NCI-H345 treated with DMSO at 0.1 percent for 48 hours (cell line): ENCODE measurements around the gene KAZN.

Experiments used
- DNase-seq: peaks from one replicate; lab custom pipeline; 2025; ENCODE audit not compliant: unreplicated experiment; lab: John Stamatoyannopoulos, UW

KAZN gene

GRCh38 chr1:15016526-15016925 is 418.0 kb downstream of the KAZN start:
- DNase-seq: no peak

- no peak for DNase-seq
Measured at GRCh38 chr1:15017120-15017519, 418.6 kb downstream of the KAZN start.

GRCh38 chr1:15018767-15019166 is 420.3 kb downstream of the KAZN start:
- no peak for DNase-seq

GRCh38 chr1:15020943-15021745 is 422.7 kb downstream of the KAZN start:
- no peak for DNase-seq

- no peak for DNase-seq
Measured at GRCh38 chr1:15022048-15022447, 423.6 kb downstream of the KAZN start.

- DNase-seq: no peak
Measured at GRCh38 chr1:15023205-15023604, 424.7 kb downstream of the KAZN start.

- DNase-seq: no peak
Measured at GRCh38 chr1:15023976-15024375, 425.5 kb downstream of the KAZN start.

GRCh38 chr1:15026117-15026489 is 427.6 kb downstream of the KAZN start:
- no peak for DNase-seq

GRCh38 chr1:15027515-15027986 is 429.1 kb downstream of the KAZN start:
- DNase-seq: no peak

- no peak for DNase-seq
Measured at GRCh38 chr1:15028102-15028501, 429.6 kb downstream of the KAZN start.

- DNase-seq: no peak
Measured at GRCh38 chr1:15028616-15029015, 430.1 kb downstream of the KAZN start.

GRCh38 chr1:15029036-15029435 is 430.6 kb downstream of the KAZN start:
- no peak for DNase-seq

- DNase-seq: no peak
Measured at GRCh38 chr1:15029786-15030185, 431.3 kb downstream of the KAZN start.

GRCh38 chr1:15031251-15031933 is 432.9 kb downstream of the KAZN start:
- no peak for DNase-seq

GRCh38 chr1:15033264-15033663 is 434.8 kb downstream of the KAZN start:
- no peak for DNase-seq

GRCh38 chr1:15034656-15035055 is 436.2 kb downstream of the KAZN start:
- no peak for DNase-seq

- DNase-seq: no peak
Measured at GRCh38 chr1:15035236-15035635, 436.8 kb downstream of the KAZN start.

GRCh38 chr1:15036101-15036500 is 437.6 kb downstream of the KAZN start:
- DNase-seq: no peak

- DNase-seq: no peak
Measured at GRCh38 chr1:15038232-15039016, 439.9 kb downstream of the KAZN start.

GRCh38 chr1:15039017-15039648 is 440.6 kb downstream of the KAZN start:
- no peak for DNase-seq

- no peak for DNase-seq
Measured at GRCh38 chr1:15039901-15040300, 441.4 kb downstream of the KAZN start.
